Stimulated activated CD4-positive, alpha-beta T cell treated with anti-CD3 and anti-CD28 coated beads, Interleukin-4, amount 100 ng/mL, for 24 hours (primary cell): ENCODE results near the gene PERCC1.
A peak's percentile ranks its signal among the peaks of the same experiment; 100 is the strongest.

Source experiments
- DNase-seq: peaks from one replicate; pipeline ENCODE4 v3.0.0-alpha.2; 2020

Gene PERCC1

GRCh38 chr16:1413684-1414531 is 17.0 kb upstream of the PERCC1 start:
- peak; percentile 65 for DNase-seq

GRCh38 chr16:1414532-1415260 is 16.2 kb upstream of the PERCC1 start, which contains the start of gene UNKL:
UNKL (minus strand) TSS chr16:1414704; CDS start chr16:1414691, 13 bp downstream.
- DNase-seq, result peak; percentile 81

DNA sequence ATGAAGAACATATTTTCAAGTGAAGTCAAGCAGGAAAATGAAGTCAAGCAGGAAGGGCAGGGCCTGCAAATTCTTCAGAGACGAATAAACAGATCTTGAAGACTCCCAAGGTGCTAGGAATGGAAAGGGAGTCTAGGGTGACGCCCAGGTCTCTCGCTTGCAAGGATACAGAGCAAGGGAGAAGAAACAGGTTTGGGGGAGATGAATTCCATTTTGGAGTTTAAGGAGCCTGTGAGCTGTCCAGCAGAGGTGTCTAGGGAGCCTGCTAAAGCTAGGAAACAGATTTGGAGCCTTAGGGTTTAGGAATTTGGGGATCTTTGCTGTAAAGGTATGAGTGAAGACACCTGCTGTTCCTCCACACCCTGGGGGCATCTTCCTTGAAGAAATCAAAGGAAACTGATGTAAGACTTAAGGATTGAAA is 14.3 kb upstream of the PERCC1 start:
- no peak for DNase-seq

DNA sequence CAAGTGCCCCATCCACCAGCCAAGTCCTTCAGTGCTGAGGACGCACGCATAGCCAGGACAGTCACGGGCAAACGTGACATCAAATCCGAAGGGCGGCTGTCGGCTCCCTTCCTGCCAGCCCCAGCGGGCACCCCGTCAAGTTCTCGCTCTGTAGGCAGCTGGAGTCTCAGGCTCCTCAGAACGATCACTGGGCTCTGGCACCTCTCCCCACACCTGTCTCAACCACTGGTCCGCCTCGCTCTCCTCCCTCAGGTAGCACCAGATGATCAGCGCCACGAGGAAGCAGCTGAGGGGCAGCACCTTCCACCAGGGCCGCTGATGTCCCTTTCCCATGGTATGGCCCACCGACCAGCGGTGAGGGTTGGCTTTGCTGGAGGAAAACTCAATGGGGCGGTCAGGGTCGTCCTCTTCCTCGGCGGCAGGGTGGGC is 10.8 kb upstream of the PERCC1 start:
- DNase-seq, result no peak

DNA sequence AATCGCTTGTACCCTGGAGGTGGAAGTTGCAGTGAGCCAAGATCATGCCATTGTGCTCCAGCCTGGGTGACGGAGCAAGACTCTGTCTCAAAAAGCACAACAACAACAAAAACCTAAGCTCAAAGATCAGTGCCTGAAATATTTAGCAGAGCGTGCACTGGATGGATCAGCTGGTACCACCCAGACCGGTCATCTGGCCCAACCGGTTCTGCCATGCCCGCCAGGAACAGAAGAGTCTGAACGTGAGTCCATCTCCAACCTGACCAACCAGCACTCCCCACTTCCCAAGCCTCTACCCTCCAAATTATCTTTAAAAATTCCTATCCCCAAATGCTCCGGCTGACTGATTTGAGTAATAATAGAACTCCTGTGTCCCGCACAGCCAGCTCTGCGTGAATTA is 8.8 kb upstream of the PERCC1 start:
- no peak for DNase-seq

- DNase-seq, result no peak
Measured at GRCh38 chr16:1424028-1424427, 6.8 kb upstream of the PERCC1 start.

DNA sequence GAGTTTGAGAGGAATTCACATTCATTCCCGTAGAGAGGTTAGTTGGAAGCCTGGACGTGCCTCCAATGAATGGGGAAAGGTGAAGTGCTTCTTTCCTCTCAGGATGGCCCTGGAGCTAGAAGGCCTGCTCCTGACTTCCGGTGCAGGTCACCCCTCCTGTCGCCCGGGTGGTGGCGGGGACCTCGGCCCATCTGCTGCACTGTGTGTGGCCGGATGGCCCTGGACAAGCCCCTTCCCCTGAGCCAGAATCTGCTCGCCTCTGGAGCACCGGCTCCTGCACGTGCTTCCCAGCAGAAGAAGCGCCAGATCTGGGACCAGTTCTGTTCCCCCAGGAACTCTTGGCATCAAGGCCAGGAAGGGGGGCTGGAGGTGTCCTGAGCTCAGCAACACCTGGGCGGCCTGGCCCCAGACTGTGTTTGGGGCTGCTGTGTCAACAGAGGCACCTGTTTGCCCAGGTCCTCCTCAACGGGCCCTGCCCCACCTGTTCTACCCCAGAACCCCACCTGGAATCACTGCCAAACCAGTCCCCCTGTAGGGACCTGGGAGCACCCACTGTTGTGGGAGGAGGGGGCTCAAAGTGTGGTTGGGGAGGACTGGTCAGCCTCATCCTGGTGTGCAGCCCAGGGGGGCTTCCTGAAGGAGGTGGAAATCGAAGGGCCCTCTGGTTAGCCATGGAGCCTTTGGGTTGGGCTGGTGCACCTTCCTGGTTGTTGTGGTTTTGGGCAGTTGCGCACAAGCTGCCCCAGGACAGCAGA is 5.1 kb upstream of the PERCC1 start:
- no peak for DNase-seq

DNA sequence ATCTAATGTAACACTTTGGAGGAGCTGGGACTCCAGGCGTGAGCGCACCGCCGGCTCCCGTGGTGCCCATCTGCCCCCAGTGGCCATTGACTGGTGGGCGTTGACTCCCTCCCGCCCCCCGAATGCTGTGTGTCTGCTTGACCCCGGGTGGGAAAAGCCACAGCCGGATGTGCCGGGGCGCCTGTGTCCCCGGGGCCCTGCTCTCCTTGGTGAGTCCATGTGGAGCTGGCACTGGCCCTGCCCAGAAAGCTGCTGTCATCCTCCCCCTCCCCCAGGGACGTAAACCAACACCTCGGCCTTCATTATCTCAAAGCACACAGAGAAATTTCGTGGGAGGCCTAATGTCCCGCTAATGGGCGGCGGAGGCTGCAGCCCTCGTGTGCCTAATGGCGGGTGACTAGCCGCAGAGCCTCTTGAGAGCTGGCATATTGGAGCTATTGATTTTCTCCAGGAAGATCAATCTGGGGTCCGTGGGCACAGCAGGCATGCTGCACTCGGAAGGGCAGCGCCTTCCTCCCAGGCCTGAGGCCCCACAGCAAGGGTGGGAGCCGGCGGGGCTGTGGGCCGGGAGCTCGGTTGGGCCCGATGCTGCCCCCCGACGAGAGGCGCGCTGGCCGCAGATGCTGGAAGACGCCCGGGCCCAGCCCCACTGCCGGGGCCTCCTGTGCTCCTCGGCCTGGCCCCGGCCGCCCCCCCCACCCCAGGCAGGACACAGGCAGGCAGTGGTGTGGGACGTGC is 4.0 kb upstream of the PERCC1 start:
- no peak for DNase-seq

- DNase-seq, result no peak
Measured at GRCh38 chr16:1427473-1428461, 3.1 kb upstream of the PERCC1 start.

GRCh38 chr16:1428511-1428910 is 2.4 kb upstream of the PERCC1 start:
- peak; percentile 53 for DNase-seq

DNA sequence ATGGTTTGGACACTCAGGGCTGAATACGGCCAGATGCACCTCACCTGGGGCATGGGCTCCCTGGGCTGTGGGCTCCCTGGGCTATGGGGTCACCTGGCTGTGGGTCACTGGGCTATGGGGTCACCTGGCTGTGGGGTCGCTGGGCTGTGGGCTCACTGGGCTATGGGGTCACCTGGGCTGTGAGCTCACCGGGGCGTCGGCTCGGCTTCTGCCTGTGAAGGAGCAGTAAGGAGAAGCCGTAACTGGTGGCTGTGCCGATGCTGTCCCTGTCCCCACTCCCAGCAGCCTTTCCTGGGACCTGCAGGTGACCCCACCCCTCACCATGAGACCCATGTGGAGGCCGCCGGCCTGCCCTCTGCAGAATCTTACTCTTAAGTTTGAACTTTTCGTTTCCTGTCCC is 1.9 kb upstream of the PERCC1 start:
- no peak for DNase-seq

DNA sequence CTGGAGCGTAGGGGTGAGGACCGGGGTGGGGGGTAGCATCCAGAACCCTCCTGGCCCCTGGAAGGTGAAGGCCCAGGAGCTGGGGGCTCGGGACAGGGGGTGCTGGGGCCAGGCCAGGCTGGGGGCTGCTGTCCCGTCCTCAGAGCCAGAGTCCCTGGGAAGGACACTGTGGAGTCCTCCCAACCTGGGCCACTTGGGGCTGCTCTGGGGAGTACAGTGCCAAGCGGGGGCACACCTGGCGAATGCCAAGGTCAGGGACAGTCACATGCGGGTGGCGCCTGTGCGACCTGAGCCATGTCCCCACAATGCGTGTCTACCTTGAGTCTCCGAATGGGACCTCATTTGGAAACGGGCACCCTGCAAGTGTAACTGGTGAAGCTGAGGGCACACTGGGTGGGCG is 1.2 kb upstream of the PERCC1 start:
- DNase-seq, result no peak

- no peak for DNase-seq
Measured at GRCh38 chr16:1430214-1430758, 592 bp upstream of the PERCC1 start.

DNA sequence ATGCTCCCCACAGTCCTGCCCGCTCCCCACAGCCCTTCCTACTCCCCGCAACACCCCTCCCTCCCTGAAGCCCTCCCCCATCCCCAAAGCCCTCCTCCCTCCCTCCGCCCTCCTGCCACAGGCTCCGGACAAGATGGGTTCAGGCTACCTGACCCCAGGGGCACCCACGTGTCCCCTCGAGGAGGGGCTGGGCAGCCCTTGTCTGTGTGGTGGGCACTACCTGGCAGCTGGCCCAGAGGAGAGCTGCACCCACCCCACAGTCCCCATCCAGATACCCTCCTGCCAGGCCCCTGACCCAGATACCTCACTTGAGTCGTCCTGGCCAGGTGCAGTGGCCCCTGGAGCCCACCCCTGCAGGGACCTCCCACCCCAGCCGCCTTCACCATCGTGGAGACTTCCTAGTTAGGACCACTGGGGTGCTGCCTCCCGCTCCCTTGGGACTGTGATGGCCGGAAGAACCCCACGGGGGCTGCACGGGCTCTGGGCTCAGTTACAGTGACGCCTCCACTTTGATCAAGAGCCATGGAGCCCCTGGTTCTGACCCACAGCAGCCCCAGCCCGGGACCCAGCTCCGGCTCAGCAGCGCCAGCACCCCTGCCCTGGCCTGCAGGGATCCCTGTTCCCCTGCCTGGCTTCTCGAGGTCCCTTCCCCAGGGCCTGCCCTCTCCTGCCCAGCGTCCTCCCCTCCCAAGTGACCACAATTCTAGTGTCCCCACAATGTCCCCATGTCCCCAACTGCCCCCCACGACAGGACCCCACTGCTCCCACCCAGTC is 806 bp downstream of the PERCC1 start:
- no peak for DNase-seq

DNA sequence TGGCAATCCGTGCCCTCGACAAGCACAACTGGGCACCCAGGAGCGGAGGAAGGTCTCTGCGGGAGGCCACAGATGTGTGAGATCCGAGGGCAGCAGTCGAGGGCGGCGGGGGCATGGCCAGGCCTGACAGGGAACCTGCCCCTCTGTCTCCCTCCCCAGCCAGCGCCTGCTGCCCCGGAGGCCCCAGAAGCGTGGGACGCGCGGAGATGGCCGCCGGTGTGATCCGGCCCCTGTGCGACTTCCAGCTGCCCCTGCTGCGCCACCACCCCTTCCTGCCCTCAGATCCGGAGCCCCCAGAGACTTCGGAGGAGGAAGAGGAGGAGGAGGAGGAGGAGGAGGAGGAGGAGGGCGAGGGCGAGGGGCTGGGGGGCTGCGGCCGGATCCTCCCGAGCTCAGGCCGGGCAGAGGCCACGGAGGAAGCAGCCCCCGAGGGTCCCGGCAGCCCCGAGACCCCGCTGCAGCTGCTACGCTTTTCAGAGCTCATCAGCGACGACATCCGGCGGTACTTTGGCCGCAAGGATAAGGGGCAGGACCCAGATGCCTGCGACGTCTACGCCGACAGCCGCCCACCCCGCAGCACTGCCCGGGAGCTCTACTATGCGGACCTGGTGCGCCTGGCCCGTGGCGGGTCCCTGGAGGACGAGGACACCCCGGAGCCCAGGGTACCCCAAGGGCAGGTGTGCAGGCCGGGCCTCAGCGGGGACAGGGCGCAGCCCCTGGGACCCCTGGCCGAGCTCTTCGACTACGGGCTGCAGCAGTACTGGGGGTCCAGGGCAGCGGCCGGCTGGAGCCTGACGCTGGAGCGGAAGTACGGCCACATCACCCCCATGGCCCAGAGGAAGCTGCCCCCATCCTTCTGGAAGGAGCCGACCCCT is 1.7 kb downstream of the PERCC1 start:
- no peak for DNase-seq

DNA sequence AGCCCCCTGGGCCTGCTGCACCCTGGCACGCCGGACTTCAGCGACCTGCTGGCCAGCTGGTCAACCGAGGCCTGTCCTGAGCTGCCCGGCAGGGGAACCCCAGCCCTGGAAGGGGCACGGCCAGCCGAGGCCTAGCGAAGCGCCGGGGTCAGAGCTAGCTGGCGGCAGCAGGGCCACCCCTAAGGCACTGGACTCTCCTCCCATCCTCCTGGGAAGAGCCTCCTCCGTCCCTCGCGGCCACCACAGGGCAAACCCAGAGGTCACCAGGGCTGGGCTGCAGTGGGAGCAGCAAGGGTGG is 2.3 kb downstream of the PERCC1 start:
- no peak for DNase-seq

DNA sequence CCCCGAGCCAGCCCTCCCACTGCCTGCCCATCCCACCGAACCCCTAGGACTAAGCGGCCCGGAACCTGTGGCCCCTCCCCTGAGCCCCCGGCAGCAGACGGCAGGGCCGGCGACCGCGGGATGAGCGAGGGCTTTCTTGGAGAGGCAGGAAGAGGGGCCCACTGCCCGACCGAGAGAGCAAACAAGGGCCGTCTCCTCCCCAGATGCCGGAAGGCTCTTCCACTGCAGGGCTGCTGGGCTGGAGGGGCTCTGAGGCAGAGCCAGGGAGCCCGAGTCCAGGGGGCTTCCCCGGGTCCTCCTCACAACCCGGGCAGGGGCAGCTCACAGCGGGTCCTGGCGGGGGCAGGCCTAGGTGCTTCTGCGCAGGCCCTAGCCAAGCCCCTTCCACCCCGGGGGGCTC is 2.9 kb downstream of the PERCC1 start:
- DNase-seq, result no peak

- DNase-seq, result no peak
Measured at GRCh38 chr16:1434644-1435592, 4.0 kb downstream of the PERCC1 start.
